Keratinocyte (primary cell): ENCODE measurements around the gene ITGB1.

ENCODE experiments used
- CTCF ChIP-seq, 3 experiments: IDR thresholded peaks in 1 of 3; conservative IDR thresholded peaks in 1 of 3; optimal IDR thresholded peaks in 1 of 3; 2 replicates in 2 of 3; 3 replicates in 1 of 3; pipeline versions ENCODE3 to v1.5.1; 2011; ENCODE audit warnings: low read length in 3 of 3, mild to moderate bottlenecking in 3 of 3, moderate library complexity in 2 of 3, control low read depth in 1 of 3, inconsistent platforms in 1 of 3; ENCODE audit not compliant: insufficient read depth in 2 of 3; ENCODE audit errors: extremely low read depth in 1 of 3
- EZH2 ChIP-seq: IDR thresholded peaks from one replicate; pipeline ENCODE4 v1.6.1; 2012; ENCODE audit warnings: inconsistent platforms, mild to moderate bottlenecking, low read length, moderate library complexity

- no peak for TF ChIP-seq CTCF (optimal IDR thresholded peaks at IDR 0.05 in 1 of 3, IDR thresholded peaks at IDR 0.05 in 1 of 3, conservative IDR thresholded peaks at IDR 0.05 in 1 of 3; ENCODE audit: extremely low read depth in 1 of 3, insufficient read depth in 2 of 3, low read length in 3 of 3)
- no peak for TF ChIP-seq EZH2
Measured at GRCh38 chr10:32943854-32944661, 14.0 kb downstream of the ITGB1 start.
